A673 (cell line): ENCODE data around the gene NADK2.

Experiments
- EZH2 ChIP-seq: fragments of 200-600 bp; sonication (generic); IDR thresholded peaks from 2 replicates; pipeline ENCODE4 v1.6.1; 2017; ENCODE audit warnings: borderline replicate concordance, low read depth, mild to moderate bottlenecking, mixed read lengths, antibody characterized with exemption, low read length; ENCODE audit not compliant: poor library complexity, severe bottlenecking
- TF ChIP-seq, protein P1 (sequence below): fragments of 300-800, 200-600 bp; sonication (generic); conservative IDR thresholded peaks from 2 replicates; pipeline ENCODE4 v1.5.1; 2017; ENCODE audit warnings: low read depth, mild to moderate bottlenecking, antibody characterized with exemption, low read length, moderate library complexity, mixed read lengths

DNA sequence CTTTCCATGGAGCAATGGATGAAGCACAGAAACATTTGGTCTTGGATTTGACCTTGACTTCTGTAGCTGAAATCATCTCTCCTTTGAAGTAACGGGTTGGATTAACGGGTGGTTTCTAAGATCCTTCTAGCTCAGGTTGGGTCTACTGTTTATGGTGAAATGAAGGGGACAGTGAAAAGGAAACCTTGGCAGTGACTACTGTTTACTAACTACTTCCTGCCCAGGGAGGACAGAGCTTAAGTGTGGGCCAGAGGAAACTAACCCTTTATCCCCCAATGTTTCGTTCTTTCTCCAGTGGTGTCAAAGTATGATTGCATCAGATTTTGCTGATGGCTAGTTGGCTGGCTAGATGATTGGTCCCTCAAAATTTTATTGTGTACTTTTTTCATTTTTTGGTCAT is 67.6 kb downstream of the NADK2 start:
- TF ChIP-seq, protein P1, sequence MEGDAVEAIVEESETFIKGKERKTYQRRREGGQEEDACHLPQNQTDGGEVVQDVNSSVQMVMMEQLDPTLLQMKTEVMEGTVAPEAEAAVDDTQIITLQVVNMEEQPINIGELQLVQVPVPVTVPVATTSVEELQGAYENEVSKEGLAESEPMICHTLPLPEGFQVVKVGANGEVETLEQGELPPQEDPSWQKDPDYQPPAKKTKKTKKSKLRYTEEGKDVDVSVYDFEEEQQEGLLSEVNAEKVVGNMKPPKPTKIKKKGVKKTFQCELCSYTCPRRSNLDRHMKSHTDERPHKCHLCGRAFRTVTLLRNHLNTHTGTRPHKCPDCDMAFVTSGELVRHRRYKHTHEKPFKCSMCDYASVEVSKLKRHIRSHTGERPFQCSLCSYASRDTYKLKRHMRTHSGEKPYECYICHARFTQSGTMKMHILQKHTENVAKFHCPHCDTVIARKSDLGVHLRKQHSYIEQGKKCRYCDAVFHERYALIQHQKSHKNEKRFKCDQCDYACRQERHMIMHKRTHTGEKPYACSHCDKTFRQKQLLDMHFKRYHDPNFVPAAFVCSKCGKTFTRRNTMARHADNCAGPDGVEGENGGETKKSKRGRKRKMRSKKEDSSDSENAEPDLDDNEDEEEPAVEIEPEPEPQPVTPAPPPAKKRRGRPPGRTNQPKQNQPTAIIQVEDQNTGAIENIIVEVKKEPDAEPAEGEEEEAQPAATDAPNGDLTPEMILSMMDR: no peak
- TF ChIP-seq EZH2: no peak
